Kidney glomerular epithelial cell (primary cell): ENCODE measurements around the gene SCUBE2.
"Not testable (repeated sequence)": the region's sequence is repeated elsewhere in the genome, so short reads cannot be mapped to it uniquely, and the experiment has no call there.

Experiments used
- DNase-seq: peaks from one replicate; lab custom pipeline; 2025; lab: John Stamatoyannopoulos, UW

Gene SCUBE2

GRCh38 chr11:9042488-9042887, 48.9 kb downstream of the SCUBE2 start:
- DNase-seq = no peak

- no peak for DNase-seq
Observed at GRCh38 chr11:9041747-9042146, 49.7 kb downstream of the SCUBE2 start.

GRCh38 chr11:9040410-9040809, 51.0 kb downstream of the SCUBE2 start:
- no peak for DNase-seq

GRCh38 chr11:9039863-9040262, 51.5 kb downstream of the SCUBE2 start:
- no peak for DNase-seq

- peak; percentile 91 for DNase-seq
Observed at GRCh38 chr11:9039198-9039597, 52.2 kb downstream of the SCUBE2 start.

- no peak for DNase-seq
Observed at GRCh38 chr11:9038541-9038940, 52.9 kb downstream of the SCUBE2 start.

GRCh38 chr11:9037963-9038362, 53.4 kb downstream of the SCUBE2 start:
- no peak for DNase-seq

- DNase-seq = no peak
Observed at GRCh38 chr11:9037046-9037780, 54.2 kb downstream of the SCUBE2 start.

GRCh38 chr11:9030601-9031000, 60.8 kb downstream of the SCUBE2 start:
- DNase-seq = no peak

DNA sequence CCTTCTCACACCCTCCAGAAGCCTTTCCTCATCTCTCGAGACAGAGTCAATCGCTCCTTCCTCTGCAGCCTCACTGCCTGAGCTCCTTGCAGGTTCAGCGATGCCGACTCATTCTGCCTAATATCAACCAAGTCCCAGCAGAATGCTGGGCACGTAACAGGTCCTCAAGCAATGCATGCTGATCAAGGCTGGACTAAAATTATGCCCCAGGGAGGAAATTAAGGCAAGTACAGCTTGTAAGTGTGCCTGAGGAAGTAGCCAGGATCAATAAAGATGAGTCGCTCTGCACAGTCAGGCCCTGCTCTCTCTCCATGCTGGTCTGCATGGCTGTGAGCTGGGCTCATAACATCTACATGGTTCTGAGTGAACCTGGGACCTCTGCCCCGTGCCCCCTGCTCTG, 62.0 kb downstream of the SCUBE2 start:
- no peak for DNase-seq

DNA sequence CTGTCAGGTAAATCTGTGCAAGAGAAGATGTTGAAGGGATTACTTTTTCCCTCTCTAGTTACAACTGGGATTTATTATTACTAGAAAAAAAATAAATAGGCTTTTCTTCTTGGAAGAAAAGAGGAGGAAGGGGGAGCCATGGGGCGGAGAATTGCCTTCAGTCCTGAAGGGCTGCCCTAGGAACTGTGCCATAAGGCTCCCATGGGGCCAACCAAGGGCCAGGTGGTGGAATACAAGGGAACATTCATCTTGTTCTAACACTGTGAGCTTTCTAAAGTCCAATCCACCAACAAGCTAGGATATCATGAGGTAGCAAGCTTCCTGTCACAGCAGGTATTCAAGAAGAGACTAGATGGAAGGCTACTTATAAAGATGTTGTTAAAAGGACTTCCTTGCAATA, 62.8 kb downstream of the SCUBE2 start:
- DNase-seq = no peak

- no peak for DNase-seq
Observed at GRCh38 chr11:9025101-9025850, 66.1 kb downstream of the SCUBE2 start.

DNA sequence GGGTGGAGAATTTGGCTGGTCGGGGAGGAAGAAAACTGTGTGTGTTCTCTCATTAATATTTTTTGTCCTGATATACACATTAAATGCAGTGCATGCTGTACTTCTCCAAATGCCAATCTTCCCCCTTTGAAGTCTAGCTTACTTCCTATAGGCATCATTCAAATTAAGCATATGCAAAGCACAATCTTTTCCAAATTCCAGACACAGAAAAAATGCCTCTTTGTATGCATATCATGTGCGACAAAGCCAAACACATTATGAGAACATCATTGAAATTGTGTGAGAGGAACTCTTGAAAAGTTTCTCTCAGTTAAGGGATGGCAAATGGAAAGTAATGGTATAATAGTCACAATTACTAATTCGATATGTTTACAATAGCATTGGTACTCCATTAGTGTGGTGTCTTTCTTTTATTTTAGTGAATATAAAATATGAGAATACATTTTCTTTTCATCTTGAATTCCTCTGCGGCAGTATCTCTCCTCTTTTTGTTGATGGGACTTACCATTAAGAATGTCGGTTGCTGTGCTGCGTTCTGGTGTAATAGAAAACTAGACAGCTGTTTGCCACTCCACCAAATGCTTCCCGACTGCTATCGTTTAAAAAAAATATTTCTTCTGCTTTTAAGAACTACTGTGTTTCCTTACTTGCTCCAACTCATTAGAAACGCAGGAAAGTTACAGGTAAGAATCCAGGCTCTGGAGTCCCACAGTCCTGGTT, 68.3 kb downstream of the SCUBE2 start:
- DNase-seq = no peak

DNA sequence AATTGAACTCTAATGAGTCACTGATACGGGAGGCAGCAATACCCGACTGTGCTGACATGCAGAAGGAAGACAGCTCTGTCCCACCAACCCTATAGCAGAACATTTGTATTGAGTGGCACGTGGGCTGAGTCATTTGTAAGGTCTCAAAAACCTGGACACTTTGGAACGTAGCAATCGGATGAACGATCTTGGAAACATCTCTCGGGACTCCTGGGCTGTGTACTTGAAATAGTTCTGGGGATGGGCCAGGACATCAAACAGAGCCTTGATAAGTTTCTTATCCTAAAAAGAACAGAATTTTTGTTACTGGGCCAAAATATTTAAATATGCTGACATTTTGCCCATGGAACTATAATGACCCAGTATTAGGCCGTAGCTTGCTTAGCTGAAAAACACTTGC, 70.5 kb downstream of the SCUBE2 start:
- no peak for DNase-seq

- DNase-seq = no peak
Observed at GRCh38 chr11:9019861-9020260, 71.5 kb downstream of the SCUBE2 start.

DNA sequence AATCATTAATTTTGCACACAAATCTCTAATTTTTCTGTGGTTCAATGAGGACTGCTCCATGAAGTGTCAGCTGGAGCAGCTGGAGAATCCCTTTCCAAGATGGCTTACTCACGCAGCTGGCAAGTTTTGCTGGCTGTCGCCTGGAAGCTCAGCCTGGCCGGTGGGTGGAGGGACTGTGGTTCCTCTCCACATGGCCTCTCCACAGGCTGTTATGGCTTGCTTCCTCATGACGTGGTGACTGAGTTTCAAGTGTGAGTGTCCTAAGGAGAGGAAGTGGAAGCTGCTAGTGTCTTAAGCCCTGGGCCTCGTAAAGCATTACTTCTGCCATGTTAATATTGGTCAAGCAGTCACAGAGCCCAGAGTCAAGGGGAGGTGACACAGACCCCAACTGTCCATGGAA, 73.6 kb downstream of the SCUBE2 start:
- no peak for DNase-seq

GRCh38 chr11:9016916-9017642, 74.3 kb downstream of the SCUBE2 start:
- DNase-seq = no peak

- DNase-seq = peak; percentile 73
Observed at GRCh38 chr11:9015677-9016076, 75.7 kb downstream of the SCUBE2 start.

- no peak for DNase-seq
Observed at GRCh38 chr11:9014826-9015225, 76.6 kb downstream of the SCUBE2 start.

GRCh38 chr11:9013373-9013772, 78.0 kb downstream of the SCUBE2 start:
- no peak for DNase-seq

GRCh38 chr11:9009538-9009937, 81.9 kb downstream of the SCUBE2 start:
- DNase-seq = not testable (repeated sequence)

DNA sequence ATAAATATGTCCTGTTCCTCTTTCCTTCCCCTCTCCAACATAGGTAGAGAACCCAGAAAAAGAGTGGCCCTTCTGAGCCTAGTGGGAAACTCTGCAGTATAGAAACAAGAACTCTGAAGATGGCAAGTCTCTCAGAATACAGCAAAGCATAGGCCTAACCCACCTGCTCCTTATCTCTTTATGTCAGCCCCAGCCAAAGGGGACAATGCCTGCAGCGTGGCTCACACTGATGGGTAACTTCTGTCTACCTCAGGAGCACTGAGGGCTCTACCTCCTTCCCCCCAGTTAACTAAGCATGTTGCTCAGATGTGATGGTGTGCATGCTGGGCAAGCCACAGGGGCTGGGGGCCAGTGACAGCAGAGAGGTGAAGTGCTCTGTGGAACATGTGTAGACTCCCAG, 82.7 kb downstream of the SCUBE2 start:
- no peak for DNase-seq
